ENCODE results near the gene FXYD2.
A peak's percentile ranks its signal among the peaks of the same experiment; 100 is the strongest.
"Not testable (repeated sequence)": the region's sequence is repeated elsewhere in the genome, so short reads cannot be mapped to it uniquely, and the experiment has no call there.

FXYD2 gene

DNA sequence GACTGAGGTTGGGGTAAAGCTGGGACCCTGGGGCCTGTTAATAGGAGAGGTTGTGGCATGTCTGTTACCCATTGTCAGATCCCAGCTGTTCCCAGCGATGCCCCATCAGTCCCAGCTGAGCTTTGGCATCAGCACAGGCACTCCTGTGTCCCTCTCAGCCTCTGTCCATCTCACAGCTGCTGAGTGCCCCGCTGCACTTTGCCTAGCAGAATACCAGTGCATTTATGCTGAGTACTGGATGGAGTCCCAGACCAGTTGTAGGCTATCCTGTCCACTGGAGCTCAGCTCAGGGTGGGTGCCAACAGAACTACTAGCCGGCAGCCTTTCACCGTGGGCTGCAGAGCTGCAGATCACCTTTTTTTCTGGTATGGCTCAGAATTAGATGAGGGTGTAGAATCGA, 42.0 kb upstream of the FXYD2 start:
- Mint-ChIP-seq H3K4me1 (peaks cover 83% of the 10 kb centered on the region), H3K27ac (peak overlapping the region in 2 of 3 experiments; percentile 10 to 41), H3K36me3 (ENCODE audit: low read depth) (peaks cover 14% of the 10 kb centered on the region), H3K4me3 (no peak overlapping the region), H3K27me3 (ENCODE audit: low read depth) (no peaks in the 10 kb centered on the region), H3K9me3 (no peaks in the 10 kb centered on the region)
- TF ChIP-seq CTCF (IDR thresholded peaks at IDR 0.05; ENCODE audit: unreplicated experiment in 3 of 3), result no peak

DNA sequence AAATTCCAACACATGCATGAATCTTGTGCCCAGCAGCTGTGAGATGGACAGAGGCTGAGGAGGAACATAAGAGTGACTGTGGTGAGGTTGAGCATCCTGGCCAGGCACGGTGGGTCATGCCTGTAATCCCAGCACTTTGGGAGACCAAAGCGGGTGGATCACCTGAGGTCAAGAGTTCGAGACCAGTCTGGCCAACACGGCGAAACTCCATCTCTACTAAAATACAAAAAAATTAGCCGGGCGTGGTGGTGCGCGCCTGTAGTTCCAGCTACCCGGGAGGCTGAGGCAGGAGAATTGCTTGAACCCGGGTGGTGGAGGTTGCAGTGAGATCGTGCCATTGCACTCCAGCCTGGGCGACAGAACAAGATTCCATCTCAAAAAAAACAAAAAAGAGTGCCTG, 41.0 kb upstream of the FXYD2 start:
- peaks cover 14% of the 10 kb centered on the region for H3K36me3 Mint-ChIP-seq (ENCODE audit: low read depth)
- H3K4me3 Mint-ChIP-seq; H3K9me3 Mint-ChIP-seq; H3K27me3 Mint-ChIP-seq (ENCODE audit: low read depth): not testable (repeated sequence)
- H3K4me1 Mint-ChIP-seq, result peaks cover 86% of the 10 kb centered on the region
- H3K27ac Mint-ChIP-seq, result peak overlapping the region in 2 of 3 experiments; percentile 12 to 41

GRCh38 chr11:117863383-117863782, 38.8 kb upstream of the FXYD2 start:
- no peak for TF ChIP-seq CTCF (IDR thresholded peaks at IDR 0.05; ENCODE audit: unreplicated experiment in 3 of 3)
- peak overlapping the region; percentile 30 to 90 (median 68) for H3K27ac Mint-ChIP-seq
- H3K36me3 Mint-ChIP-seq (ENCODE audit: low read depth), result peaks cover 13% of the 10 kb centered on the region
- peak overlapping the region in 1 of 3 experiments; percentile 41 for H3K4me3 Mint-ChIP-seq
- H3K4me1 Mint-ChIP-seq, result peaks cover 86% of the 10 kb centered on the region
- H3K27me3 Mint-ChIP-seq (ENCODE audit: low read depth), result no peaks in the 10 kb centered on the region
- no peaks in the 10 kb centered on the region for H3K9me3 Mint-ChIP-seq

DNA sequence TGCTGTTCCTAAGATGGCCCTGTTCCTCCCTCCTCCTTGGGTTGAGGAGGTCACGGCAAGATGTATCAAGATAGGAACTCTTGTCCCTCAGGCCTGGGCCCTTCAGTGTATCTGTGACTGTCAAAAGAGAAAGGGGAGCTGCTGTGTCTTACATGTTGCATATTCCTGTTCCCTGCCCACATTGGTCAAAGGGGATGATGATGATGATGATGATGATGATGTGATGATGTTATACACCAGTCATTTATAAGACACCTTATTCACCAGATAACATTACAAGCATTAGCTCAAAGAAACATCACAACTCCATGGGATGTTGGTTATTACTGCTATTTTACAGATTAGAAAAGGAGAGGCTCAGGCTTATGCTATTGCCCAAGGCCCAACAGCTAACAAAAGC, 38.2 kb upstream of the FXYD2 start:
- Mint-ChIP-seq H3K27ac (peak overlapping the region; percentile 30 to 90 (median 56)), H3K4me1 (peaks cover 86% of the 10 kb centered on the region), H3K36me3 (ENCODE audit: low read depth) (peaks cover 11% of the 10 kb centered on the region), H3K4me3 (no peak overlapping the region), H3K27me3 (ENCODE audit: low read depth) (no peaks in the 10 kb centered on the region), H3K9me3 (no peaks in the 10 kb centered on the region)
- no peak for TF ChIP-seq CTCF (IDR thresholded peaks at IDR 0.05; ENCODE audit: unreplicated experiment in 3 of 3)

- Mint-ChIP-seq H3K27ac (peak overlapping the region; percentile 82 to 95 (median 90)), H3K27me3 (ENCODE audit: low read depth) (no peaks in the 10 kb centered on the region), H3K4me3 (peak overlapping the region; percentile 21 to 51 (median 26)), H3K9me3 (no peaks in the 10 kb centered on the region), H3K4me1 (peaks cover 83% of the 10 kb centered on the region), H3K36me3 (ENCODE audit: low read depth) (peaks cover 11% of the 10 kb centered on the region)
- TF ChIP-seq CTCF (IDR thresholded peaks at IDR 0.05; ENCODE audit: unreplicated experiment in 3 of 3), result no peak
Measured at GRCh38 chr11:117862019-117862725, 37.6 kb upstream of the FXYD2 start.

DNA sequence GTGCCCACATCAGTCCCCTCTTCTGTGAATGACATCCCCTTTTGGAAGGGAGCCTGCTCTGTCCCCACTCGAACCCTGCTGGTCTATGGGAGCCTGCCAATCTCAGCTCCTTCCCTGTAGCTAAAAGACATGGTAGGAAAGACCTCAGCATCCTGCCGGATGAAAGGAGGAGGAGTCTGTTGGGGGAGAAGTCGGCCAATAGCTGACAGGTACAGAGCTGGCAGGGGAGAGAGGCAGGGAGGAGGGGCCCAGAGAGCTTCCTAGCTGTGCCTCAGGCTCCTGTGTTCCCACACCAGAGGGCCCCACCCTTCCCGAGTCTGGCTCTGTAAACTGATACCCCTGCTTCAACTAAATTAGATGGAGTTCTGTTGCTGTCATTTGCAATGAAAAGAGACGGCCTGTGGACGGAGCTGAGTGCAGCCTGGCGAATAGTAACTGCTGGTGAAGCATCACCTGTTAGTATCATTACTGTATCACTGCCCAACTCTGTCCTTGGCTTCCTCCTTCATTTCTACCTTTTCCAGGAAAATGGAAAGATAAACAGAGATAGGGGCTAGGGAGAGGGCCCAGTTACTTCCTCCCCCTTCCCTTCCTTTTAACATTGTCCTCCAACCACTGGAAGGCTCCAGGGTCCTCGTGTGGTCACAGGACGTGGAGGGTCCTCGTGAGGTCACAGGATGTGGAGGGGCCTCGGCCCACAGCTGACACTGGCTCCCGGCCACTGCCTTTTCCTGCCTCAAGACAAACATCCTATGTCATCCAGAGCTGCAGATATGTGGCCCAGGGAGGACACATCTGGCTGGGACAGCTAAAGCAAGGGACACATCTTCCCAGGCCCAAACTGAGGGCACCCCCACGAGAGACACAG, 36.8 kb upstream of the FXYD2 start:
- peak overlapping the region; percentile 21 to 51 (median 26) for H3K4me3 Mint-ChIP-seq
- peaks cover 83% of the 10 kb centered on the region for H3K4me1 Mint-ChIP-seq
- no peak for TF ChIP-seq CTCF (IDR thresholded peaks at IDR 0.05; ENCODE audit: unreplicated experiment in 3 of 3)
- H3K36me3 Mint-ChIP-seq (ENCODE audit: low read depth), result peaks cover 7% of the 10 kb centered on the region
- peaks cover 3% of the 10 kb centered on the region for H3K27me3 Mint-ChIP-seq (ENCODE audit: low read depth)
- no peaks in the 10 kb centered on the region for H3K9me3 Mint-ChIP-seq
- peak overlapping the region; percentile 82 to 95 (median 90) for H3K27ac Mint-ChIP-seq
